Keratinocyte (primary cell): ENCODE measurements around the gene RBBP9. TPM values are rescaled to one million over a fixed set of nuclear protein-coding genes. Genes with fewer than 3 reads are reported as not detected.

Experiments used
- DNase-seq: peaks from one replicate; pipeline ENCODE4 v3.0.0-alpha.2; 2011; ENCODE audit warnings: low read depth, missing footprints, low spot score
- FAIRE-seq: peaks from 2 replicates; lab custom pipeline; 2011; peaks lifted over from hg19 to GRCh38; lab: Jason Lieb, UNC
- H2AFZ ChIP-seq: 2 replicates; pipeline ENCODE4 v1.6.0; 2012; ENCODE audit warnings: low read length, control low read depth, inconsistent platforms; ENCODE audit not compliant: control insufficient read depth
- H3K27ac ChIP-seq: 2 replicates; pipeline ENCODE4 v1.5.1; 2011; ENCODE audit warnings: low read length; ENCODE audit not compliant: control insufficient read depth, insufficient read depth
- H3K27me3 ChIP-seq: 3 replicates; pipeline ENCODE4 v1.6.0; 2011; ENCODE audit warnings: low read length; ENCODE audit not compliant: control insufficient read depth, insufficient read depth; ENCODE audit errors: extremely low read depth
- H3K36me3 ChIP-seq, 2 experiments: 2 replicates in 1 of 2; 3 replicates in 1 of 2; pipeline ENCODE4 v1.5.1; 2011; ENCODE audit warnings: low read length in 2 of 2, mild to moderate bottlenecking in 1 of 2; ENCODE audit not compliant: control insufficient read depth in 2 of 2, insufficient read depth in 2 of 2; ENCODE audit errors: extremely low read depth in 1 of 2
- H3K4me1 ChIP-seq: 3 replicates; pipeline ENCODE4 v1.5.1; 2011; ENCODE audit warnings: low read length; ENCODE audit not compliant: control insufficient read depth, insufficient read depth; ENCODE audit errors: extremely low read depth
- H3K4me2 ChIP-seq: 3 replicates; pipeline ENCODE4 v1.6.0; 2011; ENCODE audit warnings: low read depth, low read length; ENCODE audit not compliant: control insufficient read depth, insufficient read depth; ENCODE audit errors: extremely low read depth
- H3K4me3 ChIP-seq, 3 experiments: fragments of 200-600 bp in 1 of 3; sonication (generic) in 1 of 3; 2 replicates in 2 of 3; 3 replicates in 1 of 3; pipeline ENCODE4 v1.5.1; 2011 to 2016; ENCODE audit warnings: low read length in 3 of 3, mild to moderate bottlenecking in 3 of 3, control low read depth in 2 of 3, inconsistent platforms in 1 of 3, low read depth in 1 of 3, mixed read lengths in 1 of 3, mixed run types in 1 of 3, moderate library complexity in 1 of 3; ENCODE audit not compliant: control insufficient read depth in 2 of 3, insufficient read depth in 2 of 3; ENCODE audit errors: extremely low read depth in 1 of 3
- H3K79me2 ChIP-seq: 2 replicates; pipeline ENCODE4 v1.6.0; 2012; ENCODE audit warnings: low read length; ENCODE audit not compliant: control insufficient read depth, insufficient read depth
- H3K9ac ChIP-seq: 3 replicates; pipeline ENCODE4 v1.6.0; 2011; ENCODE audit warnings: low read length; ENCODE audit not compliant: control insufficient read depth, insufficient read depth; ENCODE audit errors: extremely low read depth
- H3K9me1 ChIP-seq: 3 replicates; pipeline ENCODE4 v1.6.0; 2011; ENCODE audit warnings: low read length; ENCODE audit not compliant: control insufficient read depth, insufficient read depth; ENCODE audit errors: extremely low read depth
- H3K9me3 ChIP-seq: 2 replicates; pipeline ENCODE4 v1.5.1; 2012; ENCODE audit warnings: low read depth, low read length; ENCODE audit not compliant: control insufficient read depth
- H4K20me1 ChIP-seq: 3 replicates; pipeline ENCODE4 v1.6.0; 2011; ENCODE audit warnings: low read length; ENCODE audit not compliant: control insufficient read depth, insufficient read depth; ENCODE audit errors: extremely low read depth
- CTCF ChIP-seq, 3 experiments: IDR thresholded peaks in 1 of 3; conservative IDR thresholded peaks in 1 of 3; optimal IDR thresholded peaks in 1 of 3; 2 replicates in 2 of 3; 3 replicates in 1 of 3; pipeline versions ENCODE3 to v1.5.1; 2011; ENCODE audit warnings: low read length in 3 of 3, mild to moderate bottlenecking in 3 of 3, moderate library complexity in 2 of 3, control low read depth in 1 of 3, inconsistent platforms in 1 of 3; ENCODE audit not compliant: insufficient read depth in 2 of 3; ENCODE audit errors: extremely low read depth in 1 of 3
- EZH2 ChIP-seq: IDR thresholded peaks from one replicate; pipeline ENCODE4 v1.6.1; 2012; ENCODE audit warnings: inconsistent platforms, mild to moderate bottlenecking, low read length, moderate library complexity
- dilution Hi-C: fragments of 300-500 bp; cut with MboI; formaldehyde crosslinking; loops from one replicate; pipeline ENCODE4 v1.7.0; 2020; ENCODE audit warnings: low sequenced_read_pairs; ENCODE audit not compliant: extremely low pct_ligation_motif_present
- polyA plus RNA-seq, 5 experiments: library from polyadenylated mRNA; depleted of rRNA in 3 of 5; stranded (reverse) in 3 of 5; stranded (forward) in 1 of 5; unstranded in 1 of 5; fragments of >200 nt; gene quantifications; 1 replicate in 1 of 5; 2 replicates in 3 of 5; 3 replicates in 1 of 5; pipeline versions ENCODE4 v1.2.1 to v1.2.3, GENCODE V29; 2011 to 2012; ENCODE audit warnings: missing spikeins in 2 of 5, low read depth in 1 of 5, low replicate concordance in 1 of 5

RBBP9 gene
- polyA plus RNA-seq, 1 donor (not counting 4 experiments of a cell fraction or from before 2014, with no cell fraction given): 17.9 TPM

GRCh38 chr20:18543932-18544331 is 46.9 kb upstream of the RBBP9 start:
- no peaks in the 10 kb centered on the region for H3K79me2 ChIP-seq
- H3K4me2 ChIP-seq: no peak overlapping the region
- H3K9me1 ChIP-seq: no peaks in the 10 kb centered on the region
- H3K4me3 ChIP-seq: no peak overlapping the region
- H3K9ac ChIP-seq: no peak overlapping the region
- H3K27me3 ChIP-seq: no peaks in the 10 kb centered on the region
- no peak for FAIRE-seq
- no peak overlapping the region for H3K27ac ChIP-seq
- dilution Hi-C loops: no loop called here
- no peak overlapping the region for H2AFZ ChIP-seq
- H3K9me3 ChIP-seq: no peaks in the 10 kb centered on the region
- no peaks in the 10 kb centered on the region for H4K20me1 ChIP-seq
- H3K4me1 ChIP-seq: peaks cover 13% of the 10 kb centered on the region
- TF ChIP-seq EZH2: no peak
- no peak for TF ChIP-seq CTCF (optimal IDR thresholded peaks at IDR 0.05 in 1 of 3, IDR thresholded peaks at IDR 0.05 in 1 of 3, conservative IDR thresholded peaks at IDR 0.05 in 1 of 3; ENCODE audit: extremely low read depth in 1 of 3, insufficient read depth in 2 of 3, low read length in 3 of 3)
- peaks cover 18 to 40% of the 10 kb centered on the region in 2 experiments for H3K36me3 ChIP-seq
- no peak for DNase-seq

DNA sequence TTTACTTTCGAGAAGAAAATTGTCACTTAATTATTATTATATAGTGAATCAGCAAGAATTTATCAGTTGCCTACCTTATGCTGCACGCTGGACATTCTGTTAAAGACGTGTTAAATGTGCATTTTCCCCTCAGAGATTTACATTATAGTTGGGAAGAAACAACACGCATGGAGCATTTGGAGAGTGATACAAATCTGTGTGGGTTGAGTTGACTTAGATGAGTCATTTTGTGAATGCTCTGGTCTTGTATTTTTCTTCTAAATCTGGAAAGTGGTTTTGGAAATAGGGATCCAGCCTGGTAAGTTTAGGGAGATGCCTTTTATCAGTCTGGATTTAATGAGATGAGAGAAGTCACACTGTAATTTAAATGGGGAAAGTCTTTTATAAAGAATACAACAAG is 46.2 kb upstream of the RBBP9 start:
- Histone ChIP-seq H3K79me2 (no peaks in the 10 kb centered on the region), H4K20me1 (no peaks in the 10 kb centered on the region), H3K9me1 (no peaks in the 10 kb centered on the region), H3K4me1 (peaks cover 13% of the 10 kb centered on the region), H3K4me3 (no peak overlapping the region), H3K27ac (no peak overlapping the region), H3K36me3 (peaks cover 18 to 40% of the 10 kb centered on the region in 2 experiments), H3K9ac (no peak overlapping the region), H3K4me2 (no peak overlapping the region), H3K9me3 (no peaks in the 10 kb centered on the region), H3K27me3 (no peaks in the 10 kb centered on the region), H2AFZ (no peak overlapping the region)
- DNase-seq (no peak), FAIRE-seq (no peak)
- dilution Hi-C loops: no loop called here
- TF ChIP-seq EZH2 (no peak), CTCF (optimal IDR thresholded peaks at IDR 0.05 in 1 of 3, IDR thresholded peaks at IDR 0.05 in 1 of 3, conservative IDR thresholded peaks at IDR 0.05 in 1 of 3; ENCODE audit: extremely low read depth in 1 of 3, insufficient read depth in 2 of 3, low read length in 3 of 3) (no peak)
